Neural crest cell (in vitro differentiated cells): ENCODE measurements around the gene CUTC. TPM values are rescaled to one million over a fixed set of nuclear protein-coding genes. Genes with fewer than 3 reads are reported as not detected.

Experiments used
- DNase-seq: peaks from one replicate; pipeline ENCODE4 v3.0.0; 2021; ENCODE audit warnings: low read depth, mixed read lengths, low spot score
- H3K27ac Mint-ChIP-seq: one replicate; pipeline ENCODE4 v1.8.0; 2021; ENCODE audit warnings: mild to moderate bottlenecking, mixed read lengths; ENCODE audit not compliant: unreplicated experiment
- H3K27me3 Mint-ChIP-seq: 2 replicates; pipeline ENCODE4 v1.8.0; 2021; ENCODE audit warnings: low read depth, mild to moderate bottlenecking, mixed read lengths
- H3K36me3 Mint-ChIP-seq: 2 replicates; pipeline ENCODE4 v1.8.0; 2021; ENCODE audit warnings: low read depth, mild to moderate bottlenecking, mixed read lengths
- H3K4me1 Mint-ChIP-seq: 2 replicates; pipeline ENCODE4 v1.8.0; 2021; ENCODE audit warnings: mixed read lengths
- H3K4me3 Mint-ChIP-seq: one replicate; pipeline ENCODE4 v1.8.0; 2021; ENCODE audit warnings: mild to moderate bottlenecking, mixed read lengths
- H3K9me3 Mint-ChIP-seq: 2 replicates; pipeline ENCODE4 v1.8.0; 2021; ENCODE audit warnings: mixed read lengths
- total RNA-seq: library from RNA; stranded (reverse); gene quantifications from 2 replicates; pipeline ENCODE4 v1.2.1, GENCODE V29; 2021
- TF ChIP-seq, protein P1 (sequence below): fragments of 200-600 bp; sonication (generic); conservative IDR thresholded peaks from 2 replicates; pipeline ENCODE4 v1.5.0; 2021; ENCODE audit warnings: antibody characterized with exemption, mild to moderate bottlenecking

The CUTC gene
- total RNA-seq, 1 donor from 2014 or later = 17.9 TPM

DNA sequence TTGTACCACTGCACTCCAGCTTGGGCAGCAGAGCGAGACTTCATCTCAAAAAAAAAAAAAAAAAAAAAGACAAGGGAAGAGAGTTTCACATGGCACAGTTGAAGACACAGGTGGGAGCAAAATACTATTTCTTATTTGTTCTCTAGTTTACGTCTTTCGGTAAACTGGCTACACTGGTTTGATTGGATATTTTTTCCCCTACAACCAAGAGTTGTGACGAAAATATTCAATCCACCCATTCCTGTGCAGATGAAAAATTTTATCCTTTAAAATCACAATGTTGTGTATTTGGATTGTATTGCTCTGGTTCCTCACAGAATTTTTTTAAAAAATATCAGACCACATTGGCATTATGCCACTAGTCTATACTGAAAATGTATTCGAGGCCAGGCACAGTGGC is 35.9 kb downstream of the CUTC start:
- no peak overlapping the region for H3K27ac Mint-ChIP-seq
- DNase-seq = no peak
- TF ChIP-seq, protein P1, sequence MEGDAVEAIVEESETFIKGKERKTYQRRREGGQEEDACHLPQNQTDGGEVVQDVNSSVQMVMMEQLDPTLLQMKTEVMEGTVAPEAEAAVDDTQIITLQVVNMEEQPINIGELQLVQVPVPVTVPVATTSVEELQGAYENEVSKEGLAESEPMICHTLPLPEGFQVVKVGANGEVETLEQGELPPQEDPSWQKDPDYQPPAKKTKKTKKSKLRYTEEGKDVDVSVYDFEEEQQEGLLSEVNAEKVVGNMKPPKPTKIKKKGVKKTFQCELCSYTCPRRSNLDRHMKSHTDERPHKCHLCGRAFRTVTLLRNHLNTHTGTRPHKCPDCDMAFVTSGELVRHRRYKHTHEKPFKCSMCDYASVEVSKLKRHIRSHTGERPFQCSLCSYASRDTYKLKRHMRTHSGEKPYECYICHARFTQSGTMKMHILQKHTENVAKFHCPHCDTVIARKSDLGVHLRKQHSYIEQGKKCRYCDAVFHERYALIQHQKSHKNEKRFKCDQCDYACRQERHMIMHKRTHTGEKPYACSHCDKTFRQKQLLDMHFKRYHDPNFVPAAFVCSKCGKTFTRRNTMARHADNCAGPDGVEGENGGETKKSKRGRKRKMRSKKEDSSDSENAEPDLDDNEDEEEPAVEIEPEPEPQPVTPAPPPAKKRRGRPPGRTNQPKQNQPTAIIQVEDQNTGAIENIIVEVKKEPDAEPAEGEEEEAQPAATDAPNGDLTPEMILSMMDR = no peak
- H3K27me3 Mint-ChIP-seq = no peaks in the 10 kb centered on the region
- H3K4me1 Mint-ChIP-seq = peaks cover 4% of the 10 kb centered on the region
- H3K4me3 Mint-ChIP-seq = no peak overlapping the region
- H3K9me3 Mint-ChIP-seq = peaks cover 2% of the 10 kb centered on the region
- H3K36me3 Mint-ChIP-seq = peaks cover 3% of the 10 kb centered on the region

- no peak for DNase-seq
- Mint-ChIP-seq H3K27me3 (no peaks in the 10 kb centered on the region), H3K4me3 (no peak overlapping the region), H3K36me3 (no peaks in the 10 kb centered on the region), H3K9me3 (no peaks in the 10 kb centered on the region), H3K4me1 (peaks cover 4% of the 10 kb centered on the region), H3K27ac (no peak overlapping the region)
- TF ChIP-seq, protein P1 = no peak
These were observed 36.5 kb downstream of the CUTC start for GRCh38 chr10:99768556-99768955.

- peaks cover 4% of the 10 kb centered on the region for H3K4me1 Mint-ChIP-seq
- H3K27ac Mint-ChIP-seq = no peak overlapping the region
These were observed 37.7 kb downstream of the CUTC start for GRCh38 chr10:99769706-99770105.

DNA sequence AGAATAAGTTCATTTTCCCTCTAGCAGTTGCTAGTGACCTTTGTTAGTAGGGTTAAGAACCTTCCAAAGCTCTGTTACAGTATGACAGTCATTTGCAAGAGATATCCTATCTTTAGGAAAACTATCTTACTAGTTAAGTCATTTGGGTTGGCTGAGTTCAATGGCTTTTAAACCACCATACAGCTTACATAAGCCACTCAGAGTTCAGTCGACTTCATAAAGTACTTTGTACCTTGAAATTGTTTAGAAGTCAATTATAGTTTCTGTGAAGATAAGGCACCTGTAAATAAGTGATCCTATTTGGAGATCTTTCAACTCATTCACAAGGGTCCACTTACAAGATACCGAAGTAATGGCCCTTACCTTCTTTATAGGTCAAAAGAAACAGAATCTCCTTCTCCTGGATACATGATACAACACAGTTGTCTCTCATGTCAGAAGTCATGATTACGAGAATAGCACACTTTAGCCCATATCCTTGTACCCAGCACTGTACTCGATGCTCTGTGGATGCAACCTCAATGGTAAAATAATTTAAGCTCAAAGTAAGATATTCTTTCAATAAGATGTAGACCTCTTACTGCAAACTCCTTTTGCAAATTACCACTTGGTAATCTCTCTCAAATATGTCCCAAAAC is 38.5 kb downstream of the CUTC start:
- no peaks in the 10 kb centered on the region for H3K9me3 Mint-ChIP-seq
- H3K27ac Mint-ChIP-seq = no peak overlapping the region
- H3K27me3 Mint-ChIP-seq = no peaks in the 10 kb centered on the region
- no peak for DNase-seq
- no peaks in the 10 kb centered on the region for H3K36me3 Mint-ChIP-seq
- H3K4me1 Mint-ChIP-seq = peaks cover 4% of the 10 kb centered on the region
- no peak overlapping the region for H3K4me3 Mint-ChIP-seq
- TF ChIP-seq, protein P1 = no peak

More at GRCh38 chr10:99769706-99770105, 37.7 kb downstream of the CUTC start:
- TF ChIP-seq, protein P1 = no peak
- no peak overlapping the region for H3K4me3 Mint-ChIP-seq
- no peaks in the 10 kb centered on the region for H3K36me3 Mint-ChIP-seq
- no peaks in the 10 kb centered on the region for H3K9me3 Mint-ChIP-seq
- no peak for DNase-seq
- H3K27me3 Mint-ChIP-seq = no peaks in the 10 kb centered on the region

GRCh38 chr10:99775850-99776249 is 43.8 kb downstream of the CUTC start:
- no peak overlapping the region for H3K4me3 Mint-ChIP-seq
- no peaks in the 10 kb centered on the region for H3K27me3 Mint-ChIP-seq
- H3K27ac Mint-ChIP-seq = no peak overlapping the region
- TF ChIP-seq, protein P1 = no peak
- H3K9me3 Mint-ChIP-seq = no peaks in the 10 kb centered on the region
- no peaks in the 10 kb centered on the region for H3K36me3 Mint-ChIP-seq
- peaks cover 28% of the 10 kb centered on the region for H3K4me1 Mint-ChIP-seq
- DNase-seq = no peak
